ENCODE measurements around the gene STPG2. TPM values are rescaled to one million over a fixed set of nuclear protein-coding genes. Genes with fewer than 3 reads are reported as not detected.

STPG2 gene
- total and polyA plus RNA-seq, 4 donors: 0.05 to 0.67 (median 0.28) TPM; not detected in 1

DNA sequence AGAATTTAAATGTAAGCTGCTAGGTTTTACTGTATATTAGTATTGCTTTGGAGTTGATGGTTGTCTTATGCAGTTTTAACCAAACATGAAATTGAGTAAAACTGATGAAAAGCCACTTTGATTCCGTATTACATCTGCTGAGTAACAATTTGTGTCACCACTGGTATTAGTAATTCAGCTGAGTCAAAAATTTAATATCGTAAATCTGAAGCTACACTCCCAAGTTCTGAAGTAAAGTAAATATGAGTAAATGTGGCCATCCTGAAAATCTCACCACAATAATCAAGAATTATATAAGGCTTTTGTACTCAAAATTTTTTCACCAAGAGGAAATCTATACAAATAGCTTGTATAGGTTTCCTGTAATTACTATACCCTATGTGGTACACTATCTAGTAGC is 142.3 kb downstream of the STPG2 start:
- Histone ChIP-seq H3K4me1 (ENCODE audit: control insufficient read depth in 4 of 4, insufficient read depth in 4 of 4, low read length in 3 of 4) (no peaks in the 10 kb centered on the region), H3K27me3 (ENCODE audit: control insufficient read depth in 4 of 4, insufficient read depth in 4 of 4, low read length in 3 of 4) (no peaks in the 10 kb centered on the region), H3K4me3 (ENCODE audit: low read depth in 1 of 3, low read length in 3 of 3) (no peak overlapping the region), H3K9ac (ENCODE audit: low read depth in 1 of 2, low read length in 2 of 2) (no peak overlapping the region), H3K36me3 (ENCODE audit: control insufficient read depth in 4 of 4, insufficient read depth in 3 of 4, low read depth in 1 of 4, low read length in 3 of 4) (no peaks in the 10 kb centered on the region), H3K27ac (ENCODE audit: low read depth in 1 of 2, low read length in 2 of 2) (no peak overlapping the region), H3K9me3 (ENCODE audit: control insufficient read depth in 4 of 4, low read length in 3 of 4) (no peaks in the 10 kb centered on the region)
- TF ChIP-seq EGR1 (IDR thresholded peaks at IDR 0.05; ENCODE audit: low read depth in 2 of 2): no peak
- TF ChIP-seq, protein P1, sequence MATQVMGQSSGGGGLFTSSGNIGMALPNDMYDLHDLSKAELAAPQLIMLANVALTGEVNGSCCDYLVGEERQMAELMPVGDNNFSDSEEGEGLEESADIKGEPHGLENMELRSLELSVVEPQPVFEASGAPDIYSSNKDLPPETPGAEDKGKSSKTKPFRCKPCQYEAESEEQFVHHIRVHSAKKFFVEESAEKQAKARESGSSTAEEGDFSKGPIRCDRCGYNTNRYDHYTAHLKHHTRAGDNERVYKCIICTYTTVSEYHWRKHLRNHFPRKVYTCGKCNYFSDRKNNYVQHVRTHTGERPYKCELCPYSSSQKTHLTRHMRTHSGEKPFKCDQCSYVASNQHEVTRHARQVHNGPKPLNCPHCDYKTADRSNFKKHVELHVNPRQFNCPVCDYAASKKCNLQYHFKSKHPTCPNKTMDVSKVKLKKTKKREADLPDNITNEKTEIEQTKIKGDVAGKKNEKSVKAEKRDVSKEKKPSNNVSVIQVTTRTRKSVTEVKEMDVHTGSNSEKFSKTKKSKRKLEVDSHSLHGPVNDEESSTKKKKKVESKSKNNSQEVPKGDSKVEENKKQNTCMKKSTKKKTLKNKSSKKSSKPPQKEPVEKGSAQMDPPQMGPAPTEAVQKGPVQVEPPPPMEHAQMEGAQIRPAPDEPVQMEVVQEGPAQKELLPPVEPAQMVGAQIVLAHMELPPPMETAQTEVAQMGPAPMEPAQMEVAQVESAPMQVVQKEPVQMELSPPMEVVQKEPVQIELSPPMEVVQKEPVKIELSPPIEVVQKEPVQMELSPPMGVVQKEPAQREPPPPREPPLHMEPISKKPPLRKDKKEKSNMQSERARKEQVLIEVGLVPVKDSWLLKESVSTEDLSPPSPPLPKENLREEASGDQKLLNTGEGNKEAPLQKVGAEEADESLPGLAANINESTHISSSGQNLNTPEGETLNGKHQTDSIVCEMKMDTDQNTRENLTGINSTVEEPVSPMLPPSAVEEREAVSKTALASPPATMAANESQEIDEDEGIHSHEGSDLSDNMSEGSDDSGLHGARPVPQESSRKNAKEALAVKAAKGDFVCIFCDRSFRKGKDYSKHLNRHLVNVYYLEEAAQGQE (IDR thresholded peaks at IDR 0.05): no peak
- DNase-seq (ENCODE audit: low spot score): no peak
- 92% methylated on average over 2 of the region's 2 CpGs for WGBS

DNA sequence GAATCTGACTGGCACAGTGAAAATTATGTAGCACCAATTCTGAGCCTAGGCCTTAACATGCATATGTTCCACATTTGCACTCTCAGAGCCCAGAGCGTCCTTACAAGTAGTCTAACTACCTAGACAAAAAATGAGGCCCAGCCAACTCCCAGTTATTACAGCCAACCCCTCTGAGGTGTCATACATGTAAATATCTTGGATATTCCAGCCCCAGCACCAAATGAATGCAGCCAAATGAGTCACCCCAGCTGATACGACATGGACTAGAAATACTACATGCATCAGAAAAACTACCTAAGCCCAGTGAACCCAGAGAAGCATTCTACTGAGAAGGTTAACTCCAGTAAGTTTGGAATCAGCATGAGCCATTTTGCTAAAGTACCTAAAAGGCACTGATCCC is 145.1 kb downstream of the STPG2 start:
- H3K9me3 ChIP-seq (ENCODE audit: control insufficient read depth in 4 of 4, low read length in 3 of 4): no peaks in the 10 kb centered on the region
- WGBS: 85% methylated on average over 2 of the region's 2 CpGs
- no peaks in the 10 kb centered on the region for H3K27me3 ChIP-seq (ENCODE audit: control insufficient read depth in 4 of 4, insufficient read depth in 4 of 4, low read length in 3 of 4)
- no peak overlapping the region for H3K9ac ChIP-seq (ENCODE audit: low read depth in 1 of 2, low read length in 2 of 2)
- H3K27ac ChIP-seq (ENCODE audit: low read depth in 1 of 2, low read length in 2 of 2): no peak overlapping the region
- H3K36me3 ChIP-seq (ENCODE audit: control insufficient read depth in 4 of 4, insufficient read depth in 3 of 4, low read depth in 1 of 4, low read length in 3 of 4): no peaks in the 10 kb centered on the region
- no peak for DNase-seq (ENCODE audit: low spot score)
- H3K4me3 ChIP-seq (ENCODE audit: low read depth in 1 of 3, low read length in 3 of 3): no peak overlapping the region
- TF ChIP-seq YY1 (IDR thresholded peaks at IDR 0.05) (no peak), HNF4G (IDR thresholded peaks at IDR 0.05) (no peak), SP1 (IDR thresholded peaks at IDR 0.05) (no peak), RXRA (IDR thresholded peaks at IDR 0.05) (no peak), EGR1 (IDR thresholded peaks at IDR 0.05; ENCODE audit: low read depth in 2 of 2) (no peak), JUND (IDR thresholded peaks at IDR 0.05) (no peak), NR2F2 (IDR thresholded peaks at IDR 0.05) (no peak), GABPA (IDR thresholded peaks at IDR 0.05 in 1 of 2, conservative IDR thresholded peaks at IDR 0.05 in 1 of 2) (no peak), FOXA1 (IDR thresholded peaks at IDR 0.05) (no peak), HNF4A (conservative IDR thresholded peaks at IDR 0.05) (no peak), RAD21 (IDR thresholded peaks at IDR 0.05) (no peak)
- TF ChIP-seq, protein P1 (IDR thresholded peaks at IDR 0.05): no peak
- TF ChIP-seq, protein P2, sequence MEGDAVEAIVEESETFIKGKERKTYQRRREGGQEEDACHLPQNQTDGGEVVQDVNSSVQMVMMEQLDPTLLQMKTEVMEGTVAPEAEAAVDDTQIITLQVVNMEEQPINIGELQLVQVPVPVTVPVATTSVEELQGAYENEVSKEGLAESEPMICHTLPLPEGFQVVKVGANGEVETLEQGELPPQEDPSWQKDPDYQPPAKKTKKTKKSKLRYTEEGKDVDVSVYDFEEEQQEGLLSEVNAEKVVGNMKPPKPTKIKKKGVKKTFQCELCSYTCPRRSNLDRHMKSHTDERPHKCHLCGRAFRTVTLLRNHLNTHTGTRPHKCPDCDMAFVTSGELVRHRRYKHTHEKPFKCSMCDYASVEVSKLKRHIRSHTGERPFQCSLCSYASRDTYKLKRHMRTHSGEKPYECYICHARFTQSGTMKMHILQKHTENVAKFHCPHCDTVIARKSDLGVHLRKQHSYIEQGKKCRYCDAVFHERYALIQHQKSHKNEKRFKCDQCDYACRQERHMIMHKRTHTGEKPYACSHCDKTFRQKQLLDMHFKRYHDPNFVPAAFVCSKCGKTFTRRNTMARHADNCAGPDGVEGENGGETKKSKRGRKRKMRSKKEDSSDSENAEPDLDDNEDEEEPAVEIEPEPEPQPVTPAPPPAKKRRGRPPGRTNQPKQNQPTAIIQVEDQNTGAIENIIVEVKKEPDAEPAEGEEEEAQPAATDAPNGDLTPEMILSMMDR (IDR thresholded peaks at IDR 0.05; ENCODE audit: low read depth, low read length, missing input control): no peak
- TF ChIP-seq, protein P3, sequence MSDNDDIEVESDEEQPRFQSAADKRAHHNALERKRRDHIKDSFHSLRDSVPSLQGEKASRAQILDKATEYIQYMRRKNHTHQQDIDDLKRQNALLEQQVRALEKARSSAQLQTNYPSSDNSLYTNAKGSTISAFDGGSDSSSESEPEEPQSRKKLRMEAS (IDR thresholded peaks at IDR 0.05): no peak
- TF ChIP-seq, protein P4, sequence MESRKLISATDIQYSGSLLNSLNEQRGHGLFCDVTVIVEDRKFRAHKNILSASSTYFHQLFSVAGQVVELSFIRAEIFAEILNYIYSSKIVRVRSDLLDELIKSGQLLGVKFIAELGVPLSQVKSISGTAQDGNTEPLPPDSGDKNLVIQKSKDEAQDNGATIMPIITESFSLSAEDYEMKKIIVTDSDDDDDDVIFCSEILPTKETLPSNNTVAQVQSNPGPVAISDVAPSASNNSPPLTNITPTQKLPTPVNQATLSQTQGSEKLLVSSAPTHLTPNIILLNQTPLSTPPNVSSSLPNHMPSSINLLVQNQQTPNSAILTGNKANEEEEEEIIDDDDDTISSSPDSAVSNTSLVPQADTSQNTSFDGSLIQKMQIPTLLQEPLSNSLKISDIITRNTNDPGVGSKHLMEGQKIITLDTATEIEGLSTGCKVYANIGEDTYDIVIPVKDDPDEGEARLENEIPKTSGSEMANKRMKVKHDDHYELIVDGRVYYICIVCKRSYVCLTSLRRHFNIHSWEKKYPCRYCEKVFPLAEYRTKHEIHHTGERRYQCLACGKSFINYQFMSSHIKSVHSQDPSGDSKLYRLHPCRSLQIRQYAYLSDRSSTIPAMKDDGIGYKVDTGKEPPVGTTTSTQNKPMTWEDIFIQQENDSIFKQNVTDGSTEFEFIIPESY (IDR thresholded peaks at IDR 0.05): no peak
- TF ChIP-seq, protein P5, sequence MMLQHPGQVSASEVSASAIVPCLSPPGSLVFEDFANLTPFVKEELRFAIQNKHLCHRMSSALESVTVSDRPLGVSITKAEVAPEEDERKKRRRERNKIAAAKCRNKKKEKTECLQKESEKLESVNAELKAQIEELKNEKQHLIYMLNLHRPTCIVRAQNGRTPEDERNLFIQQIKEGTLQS (IDR thresholded peaks at IDR 0.05): no peak
- no peaks in the 10 kb centered on the region for H3K4me1 ChIP-seq (ENCODE audit: control insufficient read depth in 4 of 4, insufficient read depth in 4 of 4, low read length in 3 of 4)

All from liver (tissue), 9 donors.